GM23338 (cell line): ENCODE data around the gene IMMP2L.

ENCODE experiments used
- CREB1 ChIP-seq: fragments of 250-450 bp; sonication (Bioruptor Pico); IDR thresholded peaks from 2 replicates; pipeline ENCODE4 v1.5.0; 2020; ENCODE audit warnings: low read depth, mild to moderate bottlenecking, moderate library complexity
- CTCF ChIP-seq, 2 experiments: fragments of 200-600 bp in 1 of 2; sonication (generic) in 1 of 2; conservative IDR thresholded peaks; 2 replicates each; pipeline versions ENCODE4 v1.5.1 to v1.6.1; 2016 to 2017; ENCODE audit warnings: antibody characterized with exemption in 2 of 2, low read depth in 2 of 2, mild to moderate bottlenecking in 2 of 2, moderate library complexity in 1 of 2
- ETS1 ChIP-seq: IDR thresholded peaks from 2 replicates; pipeline ENCODE4 v1.6.1; 2016; ENCODE audit warnings: antibody characterized with exemption
- EZH2 ChIP-seq: fragments of 200-600 bp; sonication (generic); IDR thresholded peaks from one replicate; pipeline ENCODE4 v1.8.0; 2017; ENCODE audit warnings: antibody characterized with exemption, mild to moderate bottlenecking, low read depth; ENCODE audit not compliant: unreplicated experiment
- EZH2phosphoT487 ChIP-seq: fragments of 200-600 bp; sonication (generic); IDR thresholded peaks from one replicate; pipeline ENCODE4 v1.8.1; 2018; ENCODE audit warnings: antibody characterized with exemption; ENCODE audit not compliant: unreplicated experiment
- JUNB ChIP-seq: IDR thresholded peaks from one replicate; pipeline ENCODE4 v1.6.1; 2016; ENCODE audit warnings: antibody characterized with exemption; ENCODE audit not compliant: unreplicated experiment
- POLR2AphosphoS5 ChIP-seq: IDR thresholded peaks from 2 replicates; pipeline ENCODE4 v1.6.1; 2016; ENCODE audit warnings: antibody characterized with exemption, low read depth
- REST ChIP-seq: IDR thresholded peaks from one replicate; pipeline ENCODE4 v1.6.1; 2018; ENCODE audit warnings: antibody characterized with exemption; ENCODE audit not compliant: unreplicated experiment
- STAT1 ChIP-seq: IDR thresholded peaks from one replicate; pipeline ENCODE4 v1.6.1; 2016; ENCODE audit warnings: antibody characterized with exemption; ENCODE audit not compliant: unreplicated experiment
- ZNF331 ChIP-seq: fragments of 250-450 bp; sonication (Bioruptor Pico); IDR thresholded peaks from 2 replicates; pipeline ENCODE4 v1.5.0; 2020; ENCODE audit warnings: low read depth, mild to moderate bottlenecking, moderate library complexity
- ZNF462 ChIP-seq: fragments of 250-450 bp; sonication (Bioruptor Pico); IDR thresholded peaks from 2 replicates; pipeline ENCODE4 v1.5.0; 2020; ENCODE audit warnings: mild to moderate bottlenecking, moderate library complexity

GRCh38 chr7:110718503-110719205 lies 843.6 kb downstream of the IMMP2L start:
- peak in 1 of 2 experiments; percentile 17; a peak in 2 of 4 replicates for TF ChIP-seq CTCF (conservative IDR thresholded peaks at IDR 0.05; ENCODE audit: low read depth in 2 of 2)
- TF ChIP-seq ETS1 = no peak
- no peak for TF ChIP-seq POLR2AphosphoS5
- TF ChIP-seq EZH2 = no peak
- TF ChIP-seq REST = no peak
- TF ChIP-seq EZH2phosphoT487 = no peak
- peak; percentile 100 for TF ChIP-seq ZNF462 (CRISPR knock-in tag)
- no peak for TF ChIP-seq CREB1 (CRISPR knock-in tag)
- TF ChIP-seq JUNB = no peak
- TF ChIP-seq ZNF331 (CRISPR knock-in tag) = no peak
- no peak for TF ChIP-seq STAT1
